RWPE1 (cell line): Measurements from ENCODE around the gene CARS2.

Experiments used
- CTCF ChIA-PET: fragments of 350-600 bp; sonication (Branson Sonifier 250); formaldehyde crosslinking; extraction: SDS; loops from one replicate; lab custom pipeline; 2021; lab: Yijun Ruan, JAX
- POLR2A ChIA-PET: fragments of 400-600 bp; formaldehyde crosslinking; extraction: SDS; loops from one replicate; lab custom pipeline; 2020; ENCODE audit warnings: antibody characterized with exemption; ENCODE audit not compliant: low non-redundant PET; lab: Yijun Ruan, JAX
- DNase-seq: peaks from one replicate; pipeline ENCODE4 v3.0.0; 2012; ENCODE audit warnings: low spot score
- H3K27ac ChIP-seq: fragments of 450-650 bp; 2 replicates; pipeline ENCODE4 v1.5.1; 2017
- TF ChIP-seq, protein P1 (sequence below): fragments of 450-650 bp; conservative IDR thresholded peaks from 2 replicates; pipeline ENCODE4 v1.5.1; 2017; ENCODE audit warnings: low read depth, mild to moderate bottlenecking

The CARS2 gene

DNA sequence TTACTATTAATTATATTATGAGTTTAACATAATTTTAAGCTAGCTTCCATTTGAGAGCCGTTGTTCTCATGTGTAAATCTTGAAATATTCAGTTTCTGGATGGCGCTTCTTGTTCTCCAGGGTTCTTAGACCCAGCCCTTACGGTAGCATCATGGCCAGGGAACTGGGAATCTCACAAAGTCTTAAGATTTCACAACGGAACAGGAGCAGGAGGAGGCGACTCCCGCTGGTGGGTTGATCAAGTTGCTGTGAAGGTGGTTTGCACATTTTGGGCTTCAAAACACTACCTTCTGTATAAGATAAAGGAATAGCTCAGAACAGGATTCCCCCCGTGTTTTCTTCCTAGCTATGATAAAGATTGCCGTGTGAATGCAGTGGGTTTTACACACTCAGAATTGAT lies 87.7 kb downstream of the CARS2 start:
- no peak for DNase-seq
- CTCF ChIA-PET, result no interaction called here
- POLR2A ChIA-PET, result no interaction called here
- TF ChIP-seq, protein P1, sequence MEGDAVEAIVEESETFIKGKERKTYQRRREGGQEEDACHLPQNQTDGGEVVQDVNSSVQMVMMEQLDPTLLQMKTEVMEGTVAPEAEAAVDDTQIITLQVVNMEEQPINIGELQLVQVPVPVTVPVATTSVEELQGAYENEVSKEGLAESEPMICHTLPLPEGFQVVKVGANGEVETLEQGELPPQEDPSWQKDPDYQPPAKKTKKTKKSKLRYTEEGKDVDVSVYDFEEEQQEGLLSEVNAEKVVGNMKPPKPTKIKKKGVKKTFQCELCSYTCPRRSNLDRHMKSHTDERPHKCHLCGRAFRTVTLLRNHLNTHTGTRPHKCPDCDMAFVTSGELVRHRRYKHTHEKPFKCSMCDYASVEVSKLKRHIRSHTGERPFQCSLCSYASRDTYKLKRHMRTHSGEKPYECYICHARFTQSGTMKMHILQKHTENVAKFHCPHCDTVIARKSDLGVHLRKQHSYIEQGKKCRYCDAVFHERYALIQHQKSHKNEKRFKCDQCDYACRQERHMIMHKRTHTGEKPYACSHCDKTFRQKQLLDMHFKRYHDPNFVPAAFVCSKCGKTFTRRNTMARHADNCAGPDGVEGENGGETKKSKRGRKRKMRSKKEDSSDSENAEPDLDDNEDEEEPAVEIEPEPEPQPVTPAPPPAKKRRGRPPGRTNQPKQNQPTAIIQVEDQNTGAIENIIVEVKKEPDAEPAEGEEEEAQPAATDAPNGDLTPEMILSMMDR, result no peak
- no peak overlapping the region for H3K27ac ChIP-seq

DNA sequence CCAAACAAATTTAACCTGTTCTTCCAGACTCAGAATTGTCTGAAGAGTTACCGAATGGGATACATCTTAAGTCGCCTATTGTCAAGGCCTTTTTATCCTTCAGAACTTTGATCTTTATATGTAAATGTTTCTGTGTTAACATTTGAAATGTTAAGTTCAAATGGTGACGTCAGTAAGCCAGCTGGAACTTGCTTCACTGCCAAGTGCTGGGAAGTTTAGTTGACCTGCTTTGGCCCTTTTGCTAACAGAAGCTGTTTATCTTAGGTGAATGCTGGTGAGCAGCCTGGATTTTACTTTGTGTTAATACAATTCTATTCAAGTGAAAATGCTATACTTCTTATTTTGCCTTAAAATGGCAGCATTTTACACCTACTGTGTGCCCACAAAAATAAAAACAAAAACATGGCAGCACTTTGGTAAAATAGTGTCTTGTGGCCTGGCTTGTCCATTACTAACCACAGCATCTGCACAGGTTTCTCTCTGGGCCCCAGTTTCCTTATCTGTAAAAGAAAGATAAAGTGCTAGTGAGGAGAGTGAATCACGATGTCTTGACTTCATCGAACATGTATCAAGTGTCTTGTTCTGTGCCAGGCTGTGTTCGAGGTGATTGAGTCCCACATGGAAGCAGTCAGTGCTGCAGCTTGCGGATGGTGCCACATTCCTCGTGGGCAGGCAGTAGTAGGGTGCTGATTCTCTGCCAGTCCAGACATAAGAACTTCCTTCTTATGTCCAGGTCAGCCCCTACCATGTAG lies 88.4 kb downstream of the CARS2 start:
- CTCF ChIA-PET, result no interaction called here
- TF ChIP-seq, protein P1, result no peak
- no peak overlapping the region for H3K27ac ChIP-seq
- DNase-seq, result no peak
- POLR2A ChIA-PET, result no interaction called here

DNA sequence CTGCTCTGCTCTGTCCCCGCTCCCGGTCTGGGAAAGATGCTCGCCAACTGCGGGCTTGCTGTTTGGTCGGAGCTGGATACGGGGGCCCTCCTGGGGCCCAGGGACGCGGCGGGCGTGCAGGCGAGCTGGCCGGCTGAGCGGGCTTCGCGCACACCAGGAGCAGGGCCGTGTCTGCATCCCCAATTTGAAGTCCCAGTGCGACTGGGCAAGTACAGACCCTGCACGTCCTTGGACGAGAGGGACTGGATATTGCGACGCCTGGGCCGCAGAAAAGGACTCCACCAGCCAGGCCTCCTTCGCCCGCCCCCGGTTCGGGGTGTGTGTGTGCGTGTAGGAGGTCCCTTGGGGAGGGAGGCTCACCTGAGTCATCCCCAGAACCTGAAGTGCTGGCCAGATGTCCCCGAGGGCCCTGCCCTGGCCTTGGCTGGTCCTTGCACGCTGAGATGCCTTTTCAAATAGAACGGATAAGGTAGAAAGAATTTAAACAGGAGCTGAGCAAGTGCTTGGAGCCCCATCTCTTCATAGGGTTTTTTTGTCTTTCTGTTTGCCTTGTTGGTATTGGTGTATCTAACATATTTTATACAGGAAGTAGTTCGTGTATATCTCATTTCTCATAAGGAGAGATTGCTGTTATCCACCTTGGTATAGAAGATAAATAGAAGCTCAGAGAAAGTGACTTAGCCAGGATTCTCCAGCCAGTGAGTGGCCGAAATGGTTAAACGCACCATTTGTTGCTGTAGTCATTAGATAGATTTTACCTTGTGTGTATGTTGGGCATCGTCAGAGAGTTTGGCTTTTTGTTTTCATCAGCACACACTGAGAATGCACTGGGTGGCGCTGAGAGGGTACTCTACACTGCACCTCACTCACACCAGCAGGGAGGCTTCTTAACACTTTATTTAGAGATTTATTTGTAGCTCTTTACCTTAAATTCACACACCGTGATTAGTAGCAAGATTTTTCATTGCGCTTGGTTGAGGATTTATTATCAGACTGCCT lies 89.5 kb downstream of the CARS2 start:
- peak; percentile 67 for DNase-seq
- POLR2A ChIA-PET, result no interaction called here

DNA sequence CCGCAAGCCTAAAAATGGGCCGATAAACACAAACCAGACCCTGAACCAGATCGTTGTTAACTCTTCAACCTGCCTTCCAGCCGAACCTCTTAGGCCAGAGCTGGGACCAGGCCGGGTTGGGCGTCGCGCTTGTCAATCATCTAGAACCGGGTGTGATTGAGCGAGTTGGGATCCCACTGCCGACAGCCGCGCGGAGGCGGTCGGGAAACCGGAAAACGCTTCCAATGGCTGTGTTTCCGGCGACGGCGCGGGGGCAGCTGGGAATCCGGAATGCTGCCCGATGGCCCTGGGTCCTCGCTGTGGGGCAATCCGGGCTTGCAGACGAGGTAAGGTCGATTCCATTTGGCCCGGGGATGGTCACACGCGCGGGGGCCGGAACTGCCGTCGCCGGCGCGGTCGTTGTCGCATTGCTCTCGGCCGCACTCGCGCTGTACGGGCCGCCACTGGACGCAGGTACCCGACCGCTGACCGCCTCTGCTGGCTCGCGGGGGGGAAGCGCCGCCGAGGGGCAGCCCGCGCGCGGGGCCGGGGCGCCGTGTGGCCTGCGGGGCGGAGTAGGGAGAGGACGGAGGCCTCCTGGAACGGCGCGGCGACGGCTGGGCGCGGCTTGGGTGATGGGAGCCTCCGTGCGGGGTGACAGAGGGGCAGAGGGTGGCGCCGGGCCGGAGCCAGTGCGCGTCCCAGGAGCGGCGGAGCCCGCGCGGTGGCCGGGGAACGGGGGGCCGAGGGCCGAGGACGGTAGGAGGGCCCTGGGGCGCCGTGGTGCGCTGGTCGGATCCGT lies 90.4 kb downstream of the CARS2 start, which contains the start of gene NAXD:
Gene NAXD (plus strand): TSS at position 224 of the 781 bp plus-strand sequence. CDS start 57 bp downstream, at position 281.
- TF ChIP-seq, protein P1, result no peak
- peak within 1 kb of the TSS; percentile 88 for H3K27ac ChIP-seq
- DNase-seq, result peak; percentile 99
- POLR2A ChIA-PET, result no interaction called here
- CTCF ChIA-PET, result interaction anchor here (0.5 to 1.5 kb wide), 5 partner anchors 25 to 845 kb away, joined by 3 to 8 read pairs (median 4); no protein-coding TSS in a partner anchor

More for the DNA sequence above, 89.5 kb downstream of the CARS2 start:
- CTCF ChIA-PET, result interaction anchor here (0.5 to 1.5 kb wide), 3 partner anchors 21 to 846 kb away, joined by 4 to 8 read pairs (median 4); no protein-coding TSS in a partner anchor
- TF ChIP-seq, protein P1, result no peak
- peak overlapping the region; percentile 88 for H3K27ac ChIP-seq

DNA sequence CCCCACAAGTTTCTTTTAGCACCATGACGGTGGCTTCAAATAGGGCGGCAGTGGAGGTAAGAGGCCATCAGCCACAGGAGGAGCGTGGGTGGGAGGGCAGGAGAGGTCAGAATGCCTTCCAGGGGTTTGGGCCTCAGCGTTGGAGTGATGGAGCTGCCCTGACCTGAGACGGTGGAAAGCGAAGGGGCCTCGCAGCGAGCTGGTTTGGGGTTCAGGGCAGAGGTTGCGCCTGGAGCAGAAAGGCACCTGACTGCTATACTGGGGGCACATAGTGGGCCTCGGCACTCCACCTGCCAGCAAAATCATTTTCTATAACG lies 91.0 kb downstream of the CARS2 start:
- H3K27ac ChIP-seq, result peak overlapping the region; percentile 88
- ChIA-PET POLR2A (no interaction called here), CTCF (interaction anchor here (0.5 to 0.6 kb wide), 2 partner anchors 25 to 50 kb away, joined by 3 to 4 read pairs; no protein-coding TSS in a partner anchor)
- TF ChIP-seq, protein P1, result no peak
- DNase-seq, result no peak
